ENCODE results near the gene MX2.
"Not testable (repeated sequence)": the region's sequence is repeated elsewhere in the genome, so short reads cannot be mapped to it uniquely, and the experiment has no call there.

MX2 gene

DNA sequence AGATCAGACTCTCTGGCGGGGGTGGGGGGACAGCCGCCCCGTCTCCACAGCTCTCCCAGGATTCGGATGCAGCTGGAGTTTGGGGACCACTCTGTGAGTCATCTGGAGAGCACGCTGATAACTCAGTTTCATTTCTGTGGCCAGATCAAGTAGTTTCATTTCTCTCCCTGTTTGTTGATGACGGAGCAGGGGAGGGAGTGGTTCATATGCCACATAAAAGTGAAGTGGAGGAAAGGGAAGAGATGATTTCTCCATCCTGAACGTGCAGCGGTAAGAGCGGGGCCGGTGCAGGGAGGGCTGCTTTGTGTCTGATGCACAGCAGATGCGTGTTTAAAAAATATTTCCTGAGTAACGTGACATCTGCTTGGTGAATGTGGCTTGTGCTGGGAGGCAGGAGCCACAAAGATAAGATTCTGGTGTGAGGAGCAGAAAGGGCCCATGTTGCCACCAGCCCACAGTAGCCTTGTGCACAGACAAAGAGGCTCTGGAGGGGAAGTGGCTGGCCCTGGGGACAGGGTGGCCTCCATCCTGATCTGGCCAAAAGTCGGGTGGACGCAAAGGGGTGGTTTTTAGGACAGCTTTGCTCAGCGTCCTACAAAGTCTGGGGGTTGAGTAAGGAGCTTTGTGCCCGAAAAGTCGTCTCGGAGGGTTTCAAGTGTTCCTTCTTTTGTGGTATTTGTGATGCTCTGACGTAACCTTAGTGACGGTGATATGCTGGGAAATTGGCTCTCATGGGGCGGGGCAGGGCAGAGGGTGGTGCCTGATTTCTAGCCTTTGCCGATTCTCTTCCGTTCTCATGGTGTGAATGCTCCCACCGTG lies at the start of gene MX2:
Gene MX2 (plus strand): TSS at position 242 of the 819 bp plus-strand sequence. CDS start 14,880 bp downstream, outside the sequence.
- H3K4me1 ChIP-seq = no peaks in the 10 kb centered on the region
- H3K4me3 ChIP-seq = no peak within 1 kb of the TSS
- no peaks in the 10 kb centered on the region; the same call in 1 of the 2 replicates for H3K9me3 ChIP-seq
- no peaks in the 10 kb centered on the region for H3K27me3 ChIP-seq (ENCODE audit: low read depth)
- H3K36me3 ChIP-seq (replicated peaks) = no peaks in the 10 kb centered on the region
- in situ Hi-C loops (cut with MboI; ENCODE audit: low sequenced_read_pairs) = no loop called here
- DNase-seq (ENCODE audit: low spot score in 2 of 2) = no peak

DNA sequence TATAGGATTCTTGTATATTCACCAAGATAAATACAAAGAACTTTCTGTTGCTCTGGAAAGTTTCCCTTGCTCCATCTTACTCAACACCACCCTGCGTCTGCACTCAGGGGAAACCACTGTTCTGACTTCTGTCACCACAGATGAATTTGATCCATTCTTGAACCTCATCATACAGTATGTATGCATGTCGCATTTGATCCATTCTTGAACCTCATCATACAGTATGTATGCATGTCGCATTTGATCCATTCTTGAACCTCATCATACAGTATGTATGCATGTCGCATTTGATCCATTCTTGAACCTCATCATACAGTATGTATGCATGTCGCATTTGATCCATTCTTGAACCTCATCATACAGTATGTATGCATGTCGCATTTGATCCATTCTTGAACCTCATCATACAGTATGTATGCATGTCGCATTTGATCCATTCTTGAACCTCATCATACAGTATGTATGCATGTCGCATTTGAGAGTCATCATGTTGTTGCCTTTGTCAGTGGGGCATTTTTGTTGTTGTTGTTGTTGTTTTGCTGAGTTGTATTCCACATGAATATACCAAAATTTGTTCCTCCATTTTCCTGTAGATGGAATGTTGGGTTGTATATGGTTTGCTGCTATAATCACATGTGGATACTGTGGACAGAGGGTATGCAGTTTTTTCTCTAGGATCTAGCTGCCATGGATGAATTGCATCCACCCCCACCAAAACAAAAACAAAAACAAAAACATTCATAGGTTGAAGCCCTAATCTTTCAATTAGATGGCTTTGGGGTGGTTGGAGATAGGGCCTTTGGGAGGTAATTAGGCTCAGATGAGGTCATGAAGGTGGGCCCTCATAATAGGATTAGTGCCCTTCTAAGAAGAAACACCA lies 48.3 kb upstream of the MX2 start:
- DNase-seq (ENCODE audit: low spot score in 2 of 2); in situ Hi-C loops (cut with MboI; ENCODE audit: low sequenced_read_pairs): not testable (repeated sequence)

GRCh38 chr21:41315726-41316125 lies 46.1 kb upstream of the MX2 start:
- H3K4me3 ChIP-seq = no peak overlapping the region
- no peak for DNase-seq (ENCODE audit: low spot score in 2 of 2)
- H3K4me1 ChIP-seq = no peaks in the 10 kb centered on the region
- H3K9me3 ChIP-seq = no peaks in the 10 kb centered on the region
- H3K36me3 ChIP-seq (replicated peaks) = no peaks in the 10 kb centered on the region
- in situ Hi-C loops (cut with MboI; ENCODE audit: low sequenced_read_pairs) = no loop called here
- H3K27me3 ChIP-seq (ENCODE audit: low read depth) = no peaks in the 10 kb centered on the region

More for the DNA sequence above, 48.3 kb upstream of the MX2 start:
- not testable (repeated sequence) for H3K4me3 ChIP-seq; H3K4me1 ChIP-seq; H3K27me3 ChIP-seq (ENCODE audit: low read depth); H3K9me3 ChIP-seq; H3K36me3 ChIP-seq (replicated peaks)

GRCh38 chr21:41316200-41317062 lies 45.4 kb upstream of the MX2 start, which contains the start of gene FAM3B:
FAM3B (plus strand) TSS chr21:41316801; CDS start chr21:41316880, 79 bp downstream.
- no peak for DNase-seq (ENCODE audit: low spot score in 2 of 2)
- in situ Hi-C loops (cut with MboI; ENCODE audit: low sequenced_read_pairs) = no loop called here
- H3K4me3 ChIP-seq = no peak within 1 kb of the TSS
- no peaks in the 10 kb centered on the region for H3K36me3 ChIP-seq (replicated peaks)
- no peaks in the 10 kb centered on the region for H3K27me3 ChIP-seq (ENCODE audit: low read depth)
- H3K4me1 ChIP-seq = no peaks in the 10 kb centered on the region
- H3K9me3 ChIP-seq = 0 out of 2 replicates have a peak, but pooled peaks cover under 1% of the 10 kb centered on the region

GRCh38 chr21:41317063-41317392 lies 44.8 kb upstream of the MX2 start:
- H3K4me3 ChIP-seq = no peak overlapping the region
- DNase-seq (ENCODE audit: low spot score in 2 of 2) = no peak
- H3K27me3 ChIP-seq (ENCODE audit: low read depth) = no peaks in the 10 kb centered on the region

GRCh38 chr21:41317458-41317857 lies 44.4 kb upstream of the MX2 start:
- H3K36me3 ChIP-seq (replicated peaks) = no peaks in the 10 kb centered on the region
- H3K4me3 ChIP-seq = no peak overlapping the region
- no peaks in the 10 kb centered on the region for H3K4me1 ChIP-seq
- no peaks in the 10 kb centered on the region for H3K27me3 ChIP-seq (ENCODE audit: low read depth)
- DNase-seq (ENCODE audit: low spot score in 2 of 2) = no peak
- in situ Hi-C loops (cut with MboI; ENCODE audit: low sequenced_read_pairs) = no loop called here
- 0 out of 2 replicates have a peak, but pooled peaks cover 2% of the 10 kb centered on the region for H3K9me3 ChIP-seq

More at GRCh38 chr21:41317063-41317392, 44.8 kb upstream of the MX2 start:
- H3K4me1 ChIP-seq = no peaks in the 10 kb centered on the region
- H3K36me3 ChIP-seq (replicated peaks) = no peaks in the 10 kb centered on the region
- 0 out of 2 replicates have a peak, but pooled peaks cover 2% of the 10 kb centered on the region for H3K9me3 ChIP-seq
- in situ Hi-C loops (cut with MboI; ENCODE audit: low sequenced_read_pairs) = no loop called here

DNA sequence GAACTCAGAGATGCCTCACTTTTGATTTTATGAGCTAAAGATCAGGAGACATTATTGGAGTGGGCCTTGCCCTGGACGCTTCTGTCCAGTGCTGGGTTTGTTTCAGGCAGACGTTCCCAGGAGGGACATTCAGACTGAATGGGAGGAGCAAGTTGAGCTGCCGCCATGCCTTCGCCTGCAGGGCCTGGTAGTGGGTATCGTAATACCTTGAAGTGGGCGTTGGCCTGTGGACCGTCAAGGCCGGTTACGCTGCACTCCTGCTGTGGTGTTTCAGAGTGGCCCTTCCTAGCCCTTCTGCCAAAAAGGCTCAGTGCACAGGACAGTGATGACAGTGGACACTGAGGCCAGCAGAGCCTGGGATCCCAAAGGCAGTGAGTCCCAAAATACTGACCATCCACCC lies 43.6 kb upstream of the MX2 start:
- Histone ChIP-seq H3K4me3 (no peak overlapping the region), H3K36me3 (replicated peaks) (no peaks in the 10 kb centered on the region), H3K9me3 (0 out of 2 replicates have a peak, but pooled peaks cover 2% of the 10 kb centered on the region), H3K27me3 (ENCODE audit: low read depth) (no peaks in the 10 kb centered on the region), H3K4me1 (no peaks in the 10 kb centered on the region)
- in situ Hi-C loops (cut with MboI; ENCODE audit: low sequenced_read_pairs) = no loop called here
- DNase-seq (ENCODE audit: low spot score in 2 of 2) = no peak

DNA sequence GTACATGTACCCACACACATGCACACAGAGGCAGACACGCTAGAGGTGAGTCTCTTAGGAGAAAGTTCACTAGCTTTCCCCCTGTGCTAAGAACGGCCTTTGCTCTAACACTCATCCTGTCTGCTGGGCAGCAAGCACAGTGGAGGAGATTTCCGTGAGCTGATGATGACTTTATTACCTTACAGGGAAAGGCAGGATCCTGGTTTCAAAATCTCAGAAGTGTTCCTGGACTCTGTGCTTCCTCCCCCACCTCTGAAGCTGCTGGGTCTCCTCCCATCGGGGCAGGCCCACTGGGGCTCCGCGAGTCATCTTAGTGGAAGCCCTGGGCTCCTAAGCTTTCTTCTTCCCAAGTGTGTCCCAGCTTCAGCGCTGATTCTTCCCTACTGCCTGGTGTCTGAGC lies 42.6 kb upstream of the MX2 start:
- in situ Hi-C loops (cut with MboI; ENCODE audit: low sequenced_read_pairs) = no loop called here
- no peaks in the 10 kb centered on the region for H3K4me1 ChIP-seq

DNA sequence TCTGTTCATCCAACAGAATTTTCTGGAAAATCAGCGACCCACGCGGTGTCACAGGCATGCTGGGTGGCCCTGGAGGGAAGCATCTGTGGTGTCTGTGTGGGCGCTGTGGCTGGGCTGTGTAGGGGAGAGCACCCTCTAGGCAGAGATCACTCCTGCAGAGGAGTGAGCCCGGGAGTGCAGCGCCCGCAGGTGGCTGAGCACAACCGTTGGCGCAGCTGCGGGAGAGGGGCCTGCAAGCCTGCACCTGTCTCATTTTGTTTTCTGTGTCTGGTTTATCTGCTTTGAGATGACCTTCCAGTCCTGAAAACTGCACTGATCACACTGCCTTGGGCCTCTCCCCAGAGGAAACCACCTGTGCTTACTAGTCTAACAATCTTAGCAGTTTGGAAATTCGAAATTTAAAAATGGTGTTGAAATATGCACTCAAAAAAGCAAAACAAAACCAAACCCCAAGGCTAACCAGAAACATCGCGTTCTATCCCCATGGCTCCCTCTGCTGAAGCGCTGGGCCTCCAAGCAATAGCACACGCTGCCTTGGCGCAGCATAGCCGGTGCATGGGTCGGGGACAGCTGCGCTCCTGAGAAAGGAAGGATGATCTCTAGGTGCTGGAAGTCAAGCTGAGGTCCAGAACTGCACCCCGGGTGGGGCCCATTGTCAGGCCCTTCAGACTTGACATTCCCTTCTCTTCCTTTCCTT lies 40.5 kb upstream of the MX2 start:
- H3K27me3 ChIP-seq (ENCODE audit: low read depth) = no peaks in the 10 kb centered on the region
- in situ Hi-C loops (cut with MboI; ENCODE audit: low sequenced_read_pairs) = no loop called here
- no peaks in the 10 kb centered on the region for H3K36me3 ChIP-seq (replicated peaks)
- no peak for DNase-seq (ENCODE audit: low spot score in 2 of 2)
- H3K9me3 ChIP-seq = peaks cover 5% of the 10 kb centered on the region; the same call in 1 of the 2 replicates
- no peaks in the 10 kb centered on the region for H3K4me1 ChIP-seq
- H3K4me3 ChIP-seq = no peak overlapping the region

More for the DNA sequence above, 42.6 kb upstream of the MX2 start:
- no peaks in the 10 kb centered on the region for H3K27me3 ChIP-seq (ENCODE audit: low read depth)
- no peak for DNase-seq (ENCODE audit: low spot score in 2 of 2)
- 0 out of 2 replicates have a peak, but pooled peaks cover 5% of the 10 kb centered on the region for H3K9me3 ChIP-seq
- H3K36me3 ChIP-seq (replicated peaks) = no peaks in the 10 kb centered on the region
- H3K4me3 ChIP-seq = no peak overlapping the region

- Histone ChIP-seq H3K4me3 (no peak overlapping the region), H3K36me3 (replicated peaks) (no peaks in the 10 kb centered on the region), H3K4me1 (no peaks in the 10 kb centered on the region), H3K27me3 (ENCODE audit: low read depth) (no peaks in the 10 kb centered on the region), H3K9me3 (peaks cover 5% of the 10 kb centered on the region; the same call in 1 of the 2 replicates)
- in situ Hi-C loops (cut with MboI; ENCODE audit: low sequenced_read_pairs) = no loop called here
- no peak for DNase-seq (ENCODE audit: low spot score in 2 of 2)
These were observed 39.8 kb upstream of the MX2 start for GRCh38 chr21:41321908-41322495.

DNA sequence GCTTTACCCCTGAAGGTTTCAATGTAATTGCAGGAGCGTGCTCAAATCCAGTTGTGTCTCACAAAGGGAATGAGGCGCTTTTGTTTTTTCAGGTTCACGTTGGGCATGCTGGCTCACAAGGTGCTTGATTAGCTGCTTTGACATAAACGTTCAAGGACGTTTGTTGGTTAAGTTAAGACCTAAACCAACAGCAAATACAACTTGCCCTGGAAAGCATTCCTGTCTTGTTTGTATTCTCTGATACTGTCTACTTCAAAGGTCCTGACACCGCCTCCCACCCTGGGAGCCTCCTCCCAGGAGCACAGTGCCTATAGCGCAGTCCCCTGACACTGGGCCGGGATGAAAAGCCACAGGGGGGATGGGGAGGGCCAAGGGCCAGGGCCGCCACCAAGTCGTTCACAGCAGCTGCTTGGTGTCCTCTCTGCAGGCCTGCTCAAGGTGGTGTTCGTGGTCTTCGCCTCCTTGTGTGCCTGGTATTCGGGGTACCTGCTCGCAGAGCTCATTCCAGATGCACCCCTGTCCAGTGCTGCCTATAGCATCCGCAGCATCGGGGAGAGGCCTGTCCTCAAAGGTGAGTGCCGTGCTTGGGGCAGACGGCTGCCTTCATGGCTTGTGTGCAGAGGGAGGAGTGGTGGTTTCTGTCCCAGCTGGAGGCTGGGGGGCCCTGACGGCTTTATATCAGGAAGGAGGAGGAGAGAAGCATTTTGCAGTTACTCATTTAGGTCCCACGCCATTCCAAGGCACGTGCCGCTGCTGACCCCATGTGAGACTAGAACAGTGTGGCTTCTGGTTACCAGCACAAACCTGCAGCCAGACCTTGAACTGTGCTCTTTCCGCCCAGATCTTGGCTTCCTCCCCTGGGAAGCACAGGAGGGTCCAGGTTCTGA lies 39.1 kb upstream of the MX2 start:
- H3K27me3 ChIP-seq (ENCODE audit: low read depth) = no peaks in the 10 kb centered on the region
- H3K4me1 ChIP-seq = no peaks in the 10 kb centered on the region
- no peak for DNase-seq (ENCODE audit: low spot score in 2 of 2)
- no peak overlapping the region for H3K4me3 ChIP-seq
- peaks cover 5% of the 10 kb centered on the region; the same call in 1 of the 2 replicates for H3K9me3 ChIP-seq
- in situ Hi-C loops (cut with MboI; ENCODE audit: low sequenced_read_pairs) = no loop called here
- no peaks in the 10 kb centered on the region for H3K36me3 ChIP-seq (replicated peaks)

Data from HAP-1 (cell line).